Activated T-cell treated with anti-CD3 and anti-CD28 coated beads, Interleukin-2, amount 50 U/mL, for 72 hours (primary cell): ENCODE data around the gene EIF3M. TPM values are rescaled to one million over a fixed set of nuclear protein-coding genes. Genes with fewer than 3 reads are reported as not detected.
"Not testable (repeated sequence)": the region's sequence is repeated elsewhere in the genome, so short reads cannot be mapped to it uniquely, and the experiment has no call there.

Source experiments
- ATAC-seq, 2 donors: fragments of 150-1000 bp; cut with Tn5 transposase; replicated peaks in 1 of 2; 2 replicates each; pipeline ENCODE4 v1.10.0; 2021; ENCODE audit warnings: moderate library complexity in 2 of 2, mild to moderate bottlenecking in 1 of 2
- DNase-seq, 2 donors: peaks; one replicate each; pipeline ENCODE4 v3.0.0; 2021 to 2022; ENCODE audit warnings: mixed read lengths in 1 of 2
- H3K27ac Mint-ChIP-seq: one replicate; pipeline ENCODE4 v1.8.0; 2022; ENCODE audit warnings: mild to moderate bottlenecking, moderate library complexity, mixed read lengths
- H3K27me3 Mint-ChIP-seq: one replicate; pipeline ENCODE4 v1.8.0; 2022; ENCODE audit warnings: low read depth, mixed read lengths
- H3K36me3 Mint-ChIP-seq, 2 donors: one replicate each; pipeline ENCODE4 v1.8.0; 2022; ENCODE audit warnings: mixed read lengths in 2 of 2, mild to moderate bottlenecking in 1 of 2; ENCODE audit not compliant: insufficient read depth in 2 of 2
- H3K4me1 Mint-ChIP-seq: one replicate; pipeline ENCODE4 v1.8.0; 2022; ENCODE audit warnings: low read depth, mixed read lengths
- H3K4me3 Mint-ChIP-seq, 2 donors: one replicate each; pipeline ENCODE4 v1.8.0; 2022; ENCODE audit warnings: mild to moderate bottlenecking in 2 of 2, mixed read lengths in 2 of 2, moderate library complexity in 2 of 2
- H3K9me3 Mint-ChIP-seq, 2 donors: one replicate each; pipeline ENCODE4 v1.8.0; 2022; ENCODE audit warnings: mixed read lengths in 2 of 2
- total RNA-seq, 2 donors: library from RNA; stranded (reverse); gene quantifications; one replicate each; pipeline ENCODE4 v1.2.3, GENCODE V29; 2022

The EIF3M gene
- total RNA-seq, 2 donors from 2014 or later: 276 to 287 TPM

DNA sequence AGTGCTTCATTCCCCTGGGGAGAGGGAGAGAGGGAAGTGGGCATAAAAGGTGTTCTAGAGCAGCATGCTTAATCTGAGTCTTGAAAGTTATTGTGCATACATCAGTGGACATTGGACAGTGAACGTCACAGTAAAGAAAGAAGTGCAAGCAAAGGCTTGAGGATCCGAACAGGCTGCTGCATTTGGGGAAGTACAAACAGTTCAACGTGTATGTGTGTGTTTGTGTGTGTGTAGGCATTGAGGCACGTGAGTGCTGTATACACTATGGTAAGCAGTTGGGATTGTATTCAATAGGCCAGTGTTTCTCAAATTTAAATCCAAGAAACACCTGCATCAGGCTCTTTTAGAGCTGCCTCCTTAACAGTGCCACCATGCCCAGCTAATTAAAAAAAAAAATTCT is 10.4 kb upstream of the EIF3M start:
- Mint-ChIP-seq H3K27me3 (peaks cover 6% of the 10 kb centered on the region), H3K36me3 (peaks cover 0 to 3% of the 10 kb centered on the region in 2 donors), H3K27ac (no peak overlapping the region), H3K9me3 (no peaks in the 10 kb centered on the region), H3K4me3 (no peak overlapping the region), H3K4me1 (no peaks in the 10 kb centered on the region)
- no peak for DNase-seq
- ATAC-seq: no peak

DNA sequence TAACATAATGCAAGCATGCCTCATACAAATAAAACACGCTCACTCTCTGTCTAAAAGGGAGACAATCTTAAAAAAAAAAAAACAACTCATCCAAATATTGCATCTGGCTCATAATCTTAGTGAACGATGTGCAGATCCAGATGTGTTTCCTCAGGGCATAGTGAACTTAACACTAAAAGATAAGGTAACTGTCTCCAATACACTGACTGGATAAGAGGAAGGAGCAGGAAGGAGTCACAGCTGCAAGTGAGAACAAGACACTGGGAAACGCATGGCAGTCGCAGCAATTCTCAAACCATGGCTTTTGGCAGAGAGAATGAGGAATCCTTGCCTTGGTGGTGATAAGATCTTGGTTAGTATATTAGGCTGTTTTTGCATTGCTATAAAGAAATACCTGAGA is 9.2 kb upstream of the EIF3M start:
- no peaks in the 10 kb centered on the region for H3K4me1 Mint-ChIP-seq
- no peak overlapping the region for H3K27ac Mint-ChIP-seq
- H3K9me3 Mint-ChIP-seq: no peaks in the 10 kb centered on the region
- peaks cover 0 to 3% of the 10 kb centered on the region in 2 donors for H3K36me3 Mint-ChIP-seq
- DNase-seq (no peak), ATAC-seq (no peak)
- H3K27me3 Mint-ChIP-seq: peaks cover 6% of the 10 kb centered on the region
- no peak overlapping the region for H3K4me3 Mint-ChIP-seq

DNA sequence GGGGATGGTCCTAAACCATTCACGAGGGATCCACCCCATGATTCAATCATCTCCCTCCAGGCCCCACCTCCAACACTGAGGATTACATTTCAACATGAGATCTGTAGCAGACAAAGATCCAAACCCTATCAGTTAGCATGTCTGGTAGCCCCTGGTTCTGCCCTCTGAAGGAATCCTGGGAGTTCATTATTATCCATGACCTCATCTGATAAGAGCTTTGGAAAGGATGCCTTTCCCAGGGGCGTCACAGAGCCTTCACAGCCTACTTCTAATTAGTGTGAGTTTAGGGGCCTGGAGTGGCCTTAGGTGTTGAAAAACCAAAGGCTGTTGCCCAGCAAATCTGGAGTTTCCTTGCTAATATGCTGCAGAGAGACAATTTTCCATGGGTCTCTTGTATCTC is 8.6 kb upstream of the EIF3M start:
- Mint-ChIP-seq H3K27me3 (peaks cover 6% of the 10 kb centered on the region), H3K4me3 (no peak overlapping the region), H3K4me1 (no peaks in the 10 kb centered on the region), H3K27ac (no peak overlapping the region), H3K36me3 (peaks cover 0 to 3% of the 10 kb centered on the region in 2 donors), H3K9me3 (no peaks in the 10 kb centered on the region)
- no peak for ATAC-seq
- no peak for DNase-seq

DNA sequence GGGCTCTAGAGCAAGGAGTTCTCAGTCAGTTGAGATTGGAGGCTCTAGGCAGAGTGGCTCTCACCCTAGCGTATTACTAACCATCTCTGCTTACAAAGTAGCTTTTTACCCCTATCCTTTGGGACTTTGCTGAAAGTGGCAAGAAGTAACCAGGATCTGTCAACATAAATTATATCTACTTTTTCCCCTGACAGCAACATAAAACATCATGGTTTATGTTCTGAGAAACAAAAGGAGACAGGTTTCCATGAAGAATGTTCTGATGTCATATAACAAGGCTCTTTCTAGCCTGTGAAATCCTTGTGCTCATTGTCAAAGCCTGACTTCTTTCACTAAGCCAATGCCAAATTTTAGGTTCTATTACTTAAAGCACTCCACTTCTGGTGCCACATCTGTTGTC is 7.2 kb upstream of the EIF3M start:
- ATAC-seq: no peak
- Mint-ChIP-seq H3K4me3 (no peak overlapping the region), H3K27me3 (peaks cover 3% of the 10 kb centered on the region)

DNA sequence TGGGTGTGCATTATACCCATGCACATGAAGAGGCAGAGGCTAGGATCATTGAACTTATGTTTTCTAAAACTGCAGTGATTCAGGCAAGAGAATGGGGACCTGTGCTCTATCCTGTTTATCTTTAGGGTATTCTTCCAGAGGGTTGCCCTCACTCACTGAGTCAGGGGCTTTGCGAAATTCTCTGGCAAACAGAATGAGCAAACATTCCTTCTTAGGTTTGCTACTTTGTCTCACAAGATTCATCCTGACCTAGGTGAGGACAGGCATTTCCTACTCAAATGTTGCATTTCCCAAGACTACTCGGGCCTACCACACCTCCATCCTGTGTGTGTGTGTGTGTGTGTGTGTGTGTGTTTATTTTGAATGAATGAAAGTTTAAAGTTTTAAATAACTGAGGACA is 2.7 kb upstream of the EIF3M start:
- Mint-ChIP-seq H3K36me3 (peaks cover 4 to 5% of the 10 kb centered on the region in 2 donors), H3K27ac (no peak overlapping the region), H3K9me3 (no peaks in the 10 kb centered on the region), H3K27me3 (no peaks in the 10 kb centered on the region), H3K4me3 (no peak overlapping the region), H3K4me1 (peaks cover 23% of the 10 kb centered on the region)
- DNase-seq (no peak), ATAC-seq (no peak)

More for the DNA sequence above, 7.2 kb upstream of the EIF3M start:
- Mint-ChIP-seq H3K27ac (no peak overlapping the region), H3K4me1 (no peaks in the 10 kb centered on the region), H3K9me3 (no peaks in the 10 kb centered on the region), H3K36me3 (peaks cover 0 to 1% of the 10 kb centered on the region in 2 donors)
- no peak for DNase-seq

DNA sequence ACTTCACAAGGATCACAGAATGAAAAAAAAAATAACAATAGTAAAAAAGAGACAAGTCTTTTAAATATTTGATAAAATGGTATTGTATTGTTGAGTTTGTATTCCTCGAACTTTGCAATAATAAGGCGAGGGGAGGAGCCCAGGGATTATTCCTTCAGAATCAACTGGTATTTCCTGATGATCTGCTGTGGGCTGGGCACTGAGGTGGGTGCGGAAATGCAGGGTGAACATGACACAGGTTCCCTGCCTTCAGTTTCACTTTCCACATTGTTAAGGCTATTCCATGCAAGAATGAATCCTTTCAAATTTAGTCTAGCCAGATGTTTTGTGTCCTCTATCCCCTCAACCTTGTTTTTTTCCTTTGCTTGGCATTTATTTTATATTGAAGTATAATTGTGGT is 2.1 kb upstream of the EIF3M start:
- Mint-ChIP-seq H3K27me3 (no peaks in the 10 kb centered on the region), H3K4me1 (peaks cover 29% of the 10 kb centered on the region), H3K36me3 (peaks cover 4 to 5% of the 10 kb centered on the region in 2 donors), H3K9me3 (no peaks in the 10 kb centered on the region), H3K27ac (no peak overlapping the region), H3K4me3 (no peak overlapping the region)
- no peak for DNase-seq
- ATAC-seq: no peak

DNA sequence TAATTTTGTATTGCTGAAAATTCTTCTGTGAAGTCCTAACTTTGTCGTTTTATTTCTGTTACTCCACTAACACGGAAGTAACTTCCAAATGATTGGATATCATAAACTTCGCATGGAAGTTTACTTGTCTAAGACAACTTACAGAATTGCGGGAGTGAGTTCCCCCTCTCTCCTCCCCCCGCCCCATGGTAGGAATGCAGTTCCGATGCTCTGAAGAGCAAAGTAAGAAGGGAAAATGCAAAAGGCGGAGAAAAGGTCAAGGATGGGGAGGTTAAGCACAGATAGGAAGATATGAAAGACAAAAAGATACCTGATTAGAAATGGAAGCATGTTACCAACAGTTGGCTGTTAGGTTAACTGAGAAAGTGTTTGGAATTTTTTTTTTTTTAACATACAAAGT is 1.3 kb downstream of the EIF3M start:
- Mint-ChIP-seq H3K4me1 (peaks cover 48% of the 10 kb centered on the region), H3K36me3 (peaks cover 6 to 10% of the 10 kb centered on the region in 2 donors), H3K27ac (peak overlapping the region; percentile 84), H3K27me3 (no peaks in the 10 kb centered on the region), H3K9me3 (no peaks in the 10 kb centered on the region), H3K4me3 (peak overlapping the region; percentile 92 to 98)
- ATAC-seq (no peak), DNase-seq (no peak)

DNA sequence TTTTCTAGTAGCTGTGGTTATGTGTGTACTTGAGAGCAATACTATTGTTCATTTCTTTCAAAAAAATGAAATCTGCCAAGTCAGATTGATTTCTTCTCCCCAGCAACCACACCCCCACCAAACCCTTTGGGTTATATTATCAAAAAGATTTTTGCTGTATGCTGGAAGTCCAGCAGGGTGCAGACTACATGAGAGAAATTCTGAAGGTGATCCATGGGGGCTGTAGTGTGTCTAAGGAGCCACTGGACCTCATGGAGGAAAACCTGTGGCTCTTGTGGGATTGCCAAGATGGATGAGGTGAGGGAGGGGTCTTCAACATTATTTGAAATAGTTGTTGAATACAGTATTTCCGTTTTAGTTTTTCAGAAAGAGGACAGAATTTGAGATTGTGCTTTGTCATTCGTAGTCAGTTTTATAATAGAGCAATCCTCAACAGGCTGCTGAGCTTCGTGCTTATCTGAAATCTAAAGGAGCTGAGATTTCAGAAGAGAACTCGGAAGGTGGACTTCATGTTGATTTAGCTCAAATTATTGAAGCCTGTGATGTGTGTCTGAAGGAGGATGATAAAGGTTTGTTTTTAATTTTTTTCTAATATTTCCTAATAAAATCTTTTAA is 3.1 kb downstream of the EIF3M start:
- ATAC-seq: no peak
- Mint-ChIP-seq H3K27ac (peak overlapping the region; percentile 24), H3K4me3 (peak overlapping the region; percentile 92 to 98), H3K27me3 (no peaks in the 10 kb centered on the region), H3K36me3 (peaks cover 7 to 15% of the 10 kb centered on the region in 2 donors), H3K4me1 (peaks cover 49% of the 10 kb centered on the region), H3K9me3 (no peaks in the 10 kb centered on the region)
- peak; percentile 16 to 20 for DNase-seq

DNA sequence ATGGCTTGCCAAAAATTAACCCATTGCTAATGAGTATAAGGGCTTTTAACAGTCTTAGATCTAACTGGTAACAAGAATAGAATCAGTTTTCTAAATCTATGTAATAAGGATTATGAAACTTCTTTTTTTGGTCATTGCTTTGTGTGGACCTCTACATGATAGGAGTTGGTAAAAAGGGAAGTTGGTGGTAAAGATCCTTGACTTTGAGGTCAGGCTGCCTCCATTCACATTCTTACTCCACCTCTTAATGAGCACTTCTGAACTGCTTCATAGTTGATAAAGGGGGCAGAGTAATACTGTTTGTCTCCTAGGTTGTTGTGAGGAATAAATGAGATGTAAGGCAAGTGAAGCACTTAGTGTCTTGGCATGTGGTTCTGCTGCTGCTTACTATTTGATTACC is 10.6 kb downstream of the EIF3M start:
- H3K4me1 Mint-ChIP-seq: peaks cover 56% of the 10 kb centered on the region
- no peaks in the 10 kb centered on the region for H3K9me3 Mint-ChIP-seq
- H3K27ac Mint-ChIP-seq: no peak overlapping the region
- no peak for DNase-seq
- H3K36me3 Mint-ChIP-seq: peaks cover 18 to 56% of the 10 kb centered on the region in 2 donors
- no peak overlapping the region for H3K4me3 Mint-ChIP-seq
- peak in 1 of 2 donors; percentile 42 for ATAC-seq
- H3K27me3 Mint-ChIP-seq: no peaks in the 10 kb centered on the region

DNA sequence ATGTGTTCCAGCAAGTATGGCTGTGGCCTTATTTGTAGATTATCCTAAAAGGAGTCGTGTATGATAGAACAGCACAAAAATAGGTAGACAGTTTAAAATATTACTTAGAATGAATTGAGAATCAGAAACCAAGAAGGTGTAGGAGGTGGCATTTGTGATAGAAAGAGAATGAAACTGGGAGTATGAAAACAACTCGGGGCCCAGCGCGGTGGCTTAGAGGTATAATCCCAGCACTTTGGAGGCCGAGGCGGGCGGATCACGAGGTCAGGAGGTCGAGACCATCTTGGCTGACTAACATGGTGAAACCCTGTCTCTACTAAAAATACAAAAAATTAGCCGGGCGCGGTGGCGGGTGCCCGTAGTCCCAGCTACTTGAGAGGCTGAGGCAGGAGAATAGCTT is 12.5 kb downstream of the EIF3M start:
- Mint-ChIP-seq H3K36me3 (peaks cover 18 to 59% of the 10 kb centered on the region in 2 donors), H3K4me3 (peak overlapping the region in 1 of 2 donors; percentile 81), H3K27ac (peak overlapping the region; percentile 91), H3K4me1 (peaks cover 56% of the 10 kb centered on the region)
- not testable (repeated sequence) for H3K27me3 Mint-ChIP-seq, H3K9me3 Mint-ChIP-seq
- ATAC-seq (peak; percentile 27 to 62), DNase-seq (peak; percentile 16 to 20)

DNA sequence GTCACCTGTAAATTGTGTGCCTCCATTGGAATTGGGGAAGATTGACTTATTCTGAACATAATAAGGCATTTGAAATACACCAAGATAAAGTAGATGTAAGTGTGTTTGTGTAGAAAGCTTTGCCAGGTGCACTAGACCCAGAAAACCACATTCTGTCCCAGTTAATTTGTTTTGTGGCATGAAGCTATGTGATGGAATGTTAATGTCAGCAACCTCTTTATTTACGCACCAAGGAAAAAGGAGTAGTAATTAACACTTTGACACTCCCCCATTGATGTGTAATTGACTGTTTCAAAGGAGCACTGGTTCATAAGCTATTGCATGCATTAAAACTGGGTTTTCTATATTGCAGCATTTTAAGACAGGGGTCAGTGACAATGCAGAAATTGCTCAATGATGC is 14.3 kb downstream of the EIF3M start:
- Mint-ChIP-seq H3K4me1 (peaks cover 47% of the 10 kb centered on the region), H3K36me3 (peaks cover 9 to 51% of the 10 kb centered on the region in 2 donors), H3K27ac (no peak overlapping the region), H3K27me3 (no peaks in the 10 kb centered on the region), H3K9me3 (no peaks in the 10 kb centered on the region), H3K4me3 (no peak overlapping the region)
- no peak for DNase-seq
- no peak for ATAC-seq

DNA sequence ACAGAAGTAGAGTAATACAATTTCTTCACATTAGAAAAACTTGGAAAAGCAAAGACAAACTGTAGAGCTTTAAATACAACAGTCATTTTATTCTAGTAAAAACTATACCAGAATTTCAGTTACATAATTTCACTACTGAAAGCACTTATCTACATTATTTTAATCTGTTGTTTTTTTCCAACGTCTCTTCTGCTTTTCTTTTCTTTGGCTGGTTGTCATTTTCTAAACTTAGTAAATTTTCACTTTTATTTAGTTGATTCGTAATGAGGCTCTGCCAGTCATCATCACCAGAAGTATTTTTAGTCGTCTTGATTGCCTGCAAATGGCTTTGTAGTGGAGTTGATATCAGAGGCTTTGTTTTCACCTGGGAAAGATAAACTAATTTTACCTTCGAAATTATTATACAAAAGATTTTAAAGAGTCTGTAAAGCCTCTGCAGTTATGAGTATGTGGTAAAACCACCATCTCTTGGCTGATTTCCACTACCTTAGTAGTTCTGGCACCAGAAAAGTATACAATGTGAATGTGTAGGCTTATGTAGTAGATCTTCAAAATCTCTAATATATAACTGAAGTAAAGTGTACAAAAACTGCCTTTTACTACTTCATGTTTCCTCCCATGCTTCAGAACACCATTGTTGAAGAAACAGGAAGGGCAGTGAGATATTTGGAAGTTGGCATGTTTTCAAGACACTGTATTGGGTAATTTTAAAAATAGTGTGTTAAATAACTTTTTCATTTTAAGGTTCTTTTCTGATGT is 19.2 kb downstream of the EIF3M start:
- no peak for ATAC-seq
- Mint-ChIP-seq H3K27me3 (no peaks in the 10 kb centered on the region), H3K27ac (peak overlapping the region; percentile 79), H3K4me1 (peaks cover 1% of the 10 kb centered on the region), H3K9me3 (peaks cover 0 to 3% of the 10 kb centered on the region in 2 donors), H3K4me3 (no peak overlapping the region), H3K36me3 (peaks cover 8 to 36% of the 10 kb centered on the region in 2 donors)
- DNase-seq: no peak

DNA sequence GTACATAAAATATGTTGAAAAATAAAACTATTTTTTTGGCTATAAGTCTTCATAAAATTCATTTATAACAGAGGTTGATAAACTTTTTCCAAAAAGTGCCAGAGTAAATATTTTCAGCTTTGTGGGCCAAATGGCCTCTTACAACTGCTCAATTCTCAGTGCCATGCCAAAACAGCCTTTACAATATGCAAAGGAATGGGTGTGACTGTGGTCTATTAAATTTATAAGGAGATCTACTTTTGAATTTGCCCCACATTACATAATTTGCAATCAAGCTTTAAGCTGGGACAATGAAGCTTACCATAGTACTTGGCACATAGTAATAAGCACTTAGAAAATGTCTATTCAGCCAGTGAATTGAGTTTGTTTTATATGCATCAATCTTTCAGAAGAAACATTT is 22.6 kb downstream of the EIF3M start:
- Mint-ChIP-seq H3K36me3 (peaks cover 14 to 40% of the 10 kb centered on the region in 2 donors), H3K27ac (no peak overlapping the region), H3K4me1 (no peaks in the 10 kb centered on the region)

More for the DNA sequence above, 22.6 kb downstream of the EIF3M start:
- no peaks in the 10 kb centered on the region for H3K27me3 Mint-ChIP-seq
- ATAC-seq: no peak
- DNase-seq: no peak
- H3K4me3 Mint-ChIP-seq: no peak overlapping the region
- peaks cover 0 to 7% of the 10 kb centered on the region in 2 donors for H3K9me3 Mint-ChIP-seq
